HepG2 (cell line): ENCODE data around the gene ATIC. TPM values are rescaled to one million over a fixed set of nuclear protein-coding genes. Genes with fewer than 3 reads are reported as not detected.

Experiments
- AGO1 ChIP-seq: fragments of 200-400 bp; formaldehyde crosslinking; IDR thresholded peaks from 2 replicates; pipeline ENCODE4 v1.6.1; 2017; ENCODE audit warnings: mild to moderate bottlenecking, low read depth, low read length, moderate library complexity; ENCODE audit not compliant: poor library complexity, severe bottlenecking
- BCLAF1 ChIP-seq: fragments of 450-650 bp; IDR thresholded peaks from 2 replicates; pipeline ENCODE4 v1.6.1; 2017; ENCODE audit warnings: mild to moderate bottlenecking
- HMGA1 ChIP-seq: sonication (generic); formaldehyde crosslinking; conservative IDR thresholded peaks from 2 replicates; pipeline ENCODE4 v1.4.0; 2020; ENCODE audit warnings: missing genetic modification reagents
- HNF4A ChIP-seq: sonication (generic); formaldehyde crosslinking; IDR thresholded peaks from 2 replicates; pipeline ENCODE4 v1.4.0; 2020; ENCODE audit warnings: missing genetic modification reagents
- MZF1 ChIP-seq: sonication (generic); formaldehyde crosslinking; IDR thresholded peaks from 2 replicates; pipeline ENCODE4 v1.8.1; 2023; ENCODE audit warnings: mild to moderate bottlenecking, missing genetic modification reagents, borderline replicate concordance
- NCOA1 ChIP-seq: sonication (generic); formaldehyde crosslinking; IDR thresholded peaks from 2 replicates; pipeline ENCODE4 v1.9.0; 2021; ENCODE audit warnings: missing genetic modification reagents
- SRF ChIP-seq: IDR thresholded peaks from 2 replicates; pipeline ENCODE4 v1.6.1; 2011; ENCODE audit warnings: mild to moderate bottlenecking, low read depth, low read length, moderate library complexity
- SSRP1 ChIP-seq: IDR thresholded peaks from 2 replicates; pipeline ENCODE4 v1.6.1; 2016; ENCODE audit warnings: control low read depth
- ZNF280D ChIP-seq: sonication (generic); formaldehyde crosslinking; IDR thresholded peaks from 2 replicates; pipeline ENCODE4 v1.5.1; 2020; ENCODE audit warnings: mild to moderate bottlenecking, missing genetic modification reagents
- ZNF562 ChIP-seq: sonication (generic); formaldehyde crosslinking; IDR thresholded peaks from 2 replicates; pipeline ENCODE4 v1.8.0; 2022; ENCODE audit warnings: missing genetic modification reagents, borderline replicate concordance
- polyA plus RNA-seq, 8 experiments: library from polyadenylated mRNA; depleted of rRNA in 3 of 8; stranded (reverse) in 7 of 8; unstranded in 1 of 8; fragments of >200 nt; fragmentation: Illumina TruSeq in 4 of 8; extraction: Trizol in 4 of 8; gene quantifications; 2 replicates each; pipeline versions ENCODE4 v1.2.1 to v1.2.3, GENCODE V29; 2011 to 2016; ENCODE audit warnings: low read depth in 4 of 8, missing spikeins in 1 of 8, mixed read lengths in 1 of 8; ENCODE audit not compliant: insufficient read depth in 1 of 8
- total RNA-seq, 5 experiments: library from RNA; depleted of rRNA; stranded (reverse); fragments of >200 nt; fragmentation: Illumina TruSeq; extraction: Trizol; gene quantifications; 2 replicates each; pipeline ENCODE4 v1.2.3, GENCODE V29; 2016; ENCODE audit warnings: low read depth in 1 of 5
- TF ChIP-seq, protein P1 (sequence below), 2 experiments: sonication (generic) in 1 of 2; formaldehyde crosslinking in 1 of 2; IDR thresholded peaks; 2 replicates each; pipeline versions ENCODE4 v1.4.0 to v1.6.1; 2016 to 2020; ENCODE audit warnings: borderline replicate concordance in 1 of 2, low read depth in 1 of 2, mild to moderate bottlenecking in 1 of 2, missing genetic modification reagents in 1 of 2
- TF ChIP-seq, protein P2 (sequence below): sonication (generic); formaldehyde crosslinking; IDR thresholded peaks from 2 replicates; pipeline ENCODE4 v1.4.0; 2020; ENCODE audit warnings: missing genetic modification reagents

Gene ATIC
- total and polyA plus RNA-seq, 2 of the 13 experiments (the other 11 are each of a cell fraction or from before 2014, with no cell fraction given), result 89.8 to 146 TPM

- TF ChIP-seq BCLAF1, result no peak
- TF ChIP-seq, protein P1, sequence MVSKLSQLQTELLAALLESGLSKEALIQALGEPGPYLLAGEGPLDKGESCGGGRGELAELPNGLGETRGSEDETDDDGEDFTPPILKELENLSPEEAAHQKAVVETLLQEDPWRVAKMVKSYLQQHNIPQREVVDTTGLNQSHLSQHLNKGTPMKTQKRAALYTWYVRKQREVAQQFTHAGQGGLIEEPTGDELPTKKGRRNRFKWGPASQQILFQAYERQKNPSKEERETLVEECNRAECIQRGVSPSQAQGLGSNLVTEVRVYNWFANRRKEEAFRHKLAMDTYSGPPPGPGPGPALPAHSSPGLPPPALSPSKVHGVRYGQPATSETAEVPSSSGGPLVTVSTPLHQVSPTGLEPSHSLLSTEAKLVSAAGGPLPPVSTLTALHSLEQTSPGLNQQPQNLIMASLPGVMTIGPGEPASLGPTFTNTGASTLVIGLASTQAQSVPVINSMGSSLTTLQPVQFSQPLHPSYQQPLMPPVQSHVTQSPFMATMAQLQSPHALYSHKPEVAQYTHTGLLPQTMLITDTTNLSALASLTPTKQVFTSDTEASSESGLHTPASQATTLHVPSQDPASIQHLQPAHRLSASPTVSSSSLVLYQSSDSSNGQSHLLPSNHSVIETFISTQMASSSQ (IDR thresholded peaks at IDR 0.05; ENCODE audit: low read depth), result no peak
- TF ChIP-seq, protein P1 (CRISPR knock-in tag; IDR thresholded peaks at IDR 0.05; ENCODE audit: borderline replicate concordance), result no peak
- no peak for TF ChIP-seq NCOA1 (CRISPR knock-in tag)
- TF ChIP-seq HNF4A (CRISPR knock-in tag), result no peak
- TF ChIP-seq, protein P2, sequence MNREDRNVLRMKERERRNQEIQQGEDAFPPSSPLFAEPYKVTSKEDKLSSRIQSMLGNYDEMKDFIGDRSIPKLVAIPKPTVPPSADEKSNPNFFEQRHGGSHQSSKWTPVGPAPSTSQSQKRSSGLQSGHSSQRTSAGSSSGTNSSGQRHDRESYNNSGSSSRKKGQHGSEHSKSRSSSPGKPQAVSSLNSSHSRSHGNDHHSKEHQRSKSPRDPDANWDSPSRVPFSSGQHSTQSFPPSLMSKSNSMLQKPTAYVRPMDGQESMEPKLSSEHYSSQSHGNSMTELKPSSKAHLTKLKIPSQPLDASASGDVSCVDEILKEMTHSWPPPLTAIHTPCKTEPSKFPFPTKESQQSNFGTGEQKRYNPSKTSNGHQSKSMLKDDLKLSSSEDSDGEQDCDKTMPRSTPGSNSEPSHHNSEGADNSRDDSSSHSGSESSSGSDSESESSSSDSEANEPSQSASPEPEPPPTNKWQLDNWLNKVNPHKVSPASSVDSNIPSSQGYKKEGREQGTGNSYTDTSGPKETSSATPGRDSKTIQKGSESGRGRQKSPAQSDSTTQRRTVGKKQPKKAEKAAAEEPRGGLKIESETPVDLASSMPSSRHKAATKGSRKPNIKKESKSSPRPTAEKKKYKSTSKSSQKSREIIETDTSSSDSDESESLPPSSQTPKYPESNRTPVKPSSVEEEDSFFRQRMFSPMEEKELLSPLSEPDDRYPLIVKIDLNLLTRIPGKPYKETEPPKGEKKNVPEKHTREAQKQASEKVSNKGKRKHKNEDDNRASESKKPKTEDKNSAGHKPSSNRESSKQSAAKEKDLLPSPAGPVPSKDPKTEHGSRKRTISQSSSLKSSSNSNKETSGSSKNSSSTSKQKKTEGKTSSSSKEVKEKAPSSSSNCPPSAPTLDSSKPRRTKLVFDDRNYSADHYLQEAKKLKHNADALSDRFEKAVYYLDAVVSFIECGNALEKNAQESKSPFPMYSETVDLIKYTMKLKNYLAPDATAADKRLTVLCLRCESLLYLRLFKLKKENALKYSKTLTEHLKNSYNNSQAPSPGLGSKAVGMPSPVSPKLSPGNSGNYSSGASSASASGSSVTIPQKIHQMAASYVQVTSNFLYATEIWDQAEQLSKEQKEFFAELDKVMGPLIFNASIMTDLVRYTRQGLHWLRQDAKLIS, result 0 out of 2 replicates have a peak, but pooled peaks have one; percentile 52
- no peak for TF ChIP-seq MZF1
- TF ChIP-seq ZNF280D, result no peak
- TF ChIP-seq SRF, result no peak
- TF ChIP-seq AGO1, result no peak
- peak; percentile 28 for TF ChIP-seq SSRP1
- TF ChIP-seq ZNF562 (CRISPR knock-in tag), result 0 out of 2 replicates have a peak, but pooled peaks have one; percentile 22
- TF ChIP-seq HMGA1, result no peak
Observed at GRCh38 chr2:215363461-215364156, 51.8 kb downstream of the ATIC start (continued).
